Activated T-cell treated with anti-CD3 and anti-CD28 coated beads, Interleukin-2, amount 50 U/mL, for 48 hours (primary cell): ENCODE measurements around the gene TWIST2.

Source experiments
- DNase-seq, 2 experiments: peaks; one replicate each; pipeline ENCODE4 v3.0.0-alpha.2; 2020

Gene TWIST2

GRCh38 chr2:238943338-238944067 is 95.6 kb downstream of the TWIST2 start:
- peak in 1 of 2 experiments; percentile 1 for DNase-seq

- DNase-seq: peak; percentile 22 to 26
Measured at GRCh38 chr2:238945433-238946150, 97.7 kb downstream of the TWIST2 start.

- peak in 1 of 2 experiments; percentile 1 for DNase-seq
Measured at GRCh38 chr2:238946318-238947242, 98.7 kb downstream of the TWIST2 start.

GRCh38 chr2:238947243-238947760 is 99.4 kb downstream of the TWIST2 start:
- DNase-seq: no peak

- DNase-seq: peak in 1 of 2 experiments; percentile 3
Measured at GRCh38 chr2:238947920-238948710, 100.2 kb downstream of the TWIST2 start.

- no peak for DNase-seq
Measured at GRCh38 chr2:238948765-238949641, 101.1 kb downstream of the TWIST2 start.

GRCh38 chr2:238949710-238950345 is 101.9 kb downstream of the TWIST2 start:
- no peak for DNase-seq

GRCh38 chr2:238950551-238950950 is 102.7 kb downstream of the TWIST2 start:
- no peak for DNase-seq

GRCh38 chr2:238952261-238952919 is 104.5 kb downstream of the TWIST2 start:
- no peak for DNase-seq

- DNase-seq: no peak
Measured at GRCh38 chr2:238954841-238955591, 107.1 kb downstream of the TWIST2 start.

- no peak for DNase-seq
Measured at GRCh38 chr2:238955648-238956531, 108.0 kb downstream of the TWIST2 start.

GRCh38 chr2:238956676-238957075 is 108.8 kb downstream of the TWIST2 start:
- no peak for DNase-seq
